Caco-2 (cell line): ENCODE data around the gene ASB9. TPM values are rescaled to one million over a fixed set of nuclear protein-coding genes. Genes with fewer than 3 reads are reported as not detected.
"Not testable (repeated sequence)": the region's sequence is repeated elsewhere in the genome, so short reads cannot be mapped to it uniquely, and the experiment has no call there.

Experiments
- BruUV-seq: library from RNA; stranded (reverse); fragments of 400-500 nt; replicated peaks from 2 replicates; lab custom pipeline; 2021; lab: Mats Ljungman, UMichigan
- CTCF ChIA-PET: fragments of 300-600 bp; sonication (Branson Sonifier 250); formaldehyde crosslinking; loops from one replicate; lab custom pipeline; 2022; ENCODE audit warnings: antibody characterized with exemption; lab: Charles Lee
- POLR2A ChIA-PET: fragments of 300-600 bp; sonication (Branson Sonifier 250); formaldehyde crosslinking; loops from one replicate; lab custom pipeline; 2022; ENCODE audit warnings: antibody characterized with exemption; lab: Charles Lee
- DNase-seq, 2 experiments: peaks; one replicate each; pipeline versions ENCODE4 v3.0.0 to v3.0.0-alpha.2; 2020 to 2022
- H3K27me3 ChIP-seq: replicated peaks from 2 replicates; pipeline ENCODE4 v1.6.0; 2011; ENCODE audit warnings: low read length; ENCODE audit not compliant: control insufficient read depth, insufficient read depth
- H3K36me3 ChIP-seq: 2 replicates; pipeline ENCODE4 v1.5.1; 2011; ENCODE audit warnings: low read length; ENCODE audit not compliant: control insufficient read depth, insufficient read depth
- H3K4me1 ChIP-seq: fragments of 250-450 bp; sonication (Bioruptor Pico); 2 replicates; pipeline ENCODE4 v1.5.1; 2020; ENCODE audit warnings: mild to moderate bottlenecking
- H3K4me3 ChIP-seq: 2 replicates; pipeline ENCODE4 v1.5.1; 2011; ENCODE audit warnings: low read depth, mild to moderate bottlenecking, control low read depth, low read length
- H3K9me3 ChIP-seq: fragments of 250-450 bp; sonication (Bioruptor Pico); 2 replicates; pipeline ENCODE4 v1.5.1; 2020; ENCODE audit warnings: mild to moderate bottlenecking, moderate library complexity
- H3K27ac Mint-ChIP-seq: one replicate; pipeline ENCODE4 v1.8.0; 2022; ENCODE audit warnings: mixed read lengths; ENCODE audit not compliant: unreplicated experiment
- H3K27me3 Mint-ChIP-seq: one replicate; pipeline ENCODE4 v1.8.0; 2022; ENCODE audit warnings: mixed read lengths; ENCODE audit not compliant: insufficient read depth, unreplicated experiment
- H3K36me3 Mint-ChIP-seq: one replicate; pipeline ENCODE4 v1.8.0; 2022; ENCODE audit warnings: mild to moderate bottlenecking, mixed read lengths; ENCODE audit not compliant: insufficient read depth, unreplicated experiment
- H3K4me1 Mint-ChIP-seq: one replicate; pipeline ENCODE4 v1.8.0; 2022; ENCODE audit warnings: low read depth, mixed read lengths; ENCODE audit not compliant: unreplicated experiment
- H3K4me3 Mint-ChIP-seq: one replicate; pipeline ENCODE4 v1.8.0; 2022; ENCODE audit warnings: mild to moderate bottlenecking, moderate library complexity, mixed read lengths; ENCODE audit not compliant: unreplicated experiment
- H3K9me3 Mint-ChIP-seq: one replicate; pipeline ENCODE4 v1.8.0; 2022; ENCODE audit warnings: mixed read lengths; ENCODE audit not compliant: unreplicated experiment
- intact Hi-C: fragments of 100-400 bp; cut with micrococcal nuclease; formaldehyde crosslinking; loops from one replicate; pipeline ENCODE4 v1.10.0; 2022; ENCODE audit not compliant: unreplicated experiment
- total RNA-seq: library from RNA; stranded (reverse); gene quantifications from 2 replicates; pipeline ENCODE4 v1.2.3, GENCODE V29; 2022
- TF ChIP-seq, protein P1 (sequence below), 2 experiments: fragments of 200-600 bp in 1 of 2; IDR thresholded peaks; 1 replicate in 1 of 2; 2 replicates in 1 of 2; pipeline versions ENCODE4 v1.5.1 to v1.8.0; 2011 to 2022; ENCODE audit warnings: antibody characterized with exemption in 1 of 2, control low read depth in 1 of 2, inconsistent platforms in 1 of 2, low read depth in 1 of 2, low read length in 1 of 2, mild to moderate bottlenecking in 1 of 2, moderate library complexity in 1 of 2; ENCODE audit not compliant: insufficient read depth in 1 of 2, severe bottlenecking in 1 of 2, unreplicated experiment in 1 of 2

ASB9 gene
- total RNA-seq, 1 experiment from 2014 or later: 4.6 TPM

DNA sequence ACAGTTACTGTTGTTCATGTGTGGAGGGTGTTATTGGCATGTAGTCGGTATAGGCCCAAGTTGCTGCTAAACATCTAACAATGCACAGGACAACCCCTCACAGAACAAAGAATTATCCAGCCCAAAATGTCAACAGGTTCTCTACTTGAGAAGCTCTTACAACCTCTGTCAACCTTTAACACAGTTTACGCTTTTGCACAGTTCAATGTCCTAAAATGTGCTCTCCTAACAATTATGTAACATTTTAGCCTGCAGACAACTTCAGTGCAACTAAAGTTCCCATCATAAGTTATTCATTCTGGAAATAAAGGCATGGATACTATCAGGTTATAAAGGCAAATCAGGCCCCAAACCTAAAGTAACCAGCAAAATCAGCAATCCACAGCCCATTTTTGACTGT, 66.2 kb downstream of the ASB9 start:
- Mint-ChIP-seq H3K27ac (no peak overlapping the region), H3K36me3 (no peaks in the 10 kb centered on the region), H3K27me3 (peaks cover 4% of the 10 kb centered on the region), H3K4me1 (no peaks in the 10 kb centered on the region), H3K9me3 (no peaks in the 10 kb centered on the region), H3K4me3 (no peak overlapping the region)
- intact Hi-C loops: no loop called here
- TF ChIP-seq, protein P1, sequence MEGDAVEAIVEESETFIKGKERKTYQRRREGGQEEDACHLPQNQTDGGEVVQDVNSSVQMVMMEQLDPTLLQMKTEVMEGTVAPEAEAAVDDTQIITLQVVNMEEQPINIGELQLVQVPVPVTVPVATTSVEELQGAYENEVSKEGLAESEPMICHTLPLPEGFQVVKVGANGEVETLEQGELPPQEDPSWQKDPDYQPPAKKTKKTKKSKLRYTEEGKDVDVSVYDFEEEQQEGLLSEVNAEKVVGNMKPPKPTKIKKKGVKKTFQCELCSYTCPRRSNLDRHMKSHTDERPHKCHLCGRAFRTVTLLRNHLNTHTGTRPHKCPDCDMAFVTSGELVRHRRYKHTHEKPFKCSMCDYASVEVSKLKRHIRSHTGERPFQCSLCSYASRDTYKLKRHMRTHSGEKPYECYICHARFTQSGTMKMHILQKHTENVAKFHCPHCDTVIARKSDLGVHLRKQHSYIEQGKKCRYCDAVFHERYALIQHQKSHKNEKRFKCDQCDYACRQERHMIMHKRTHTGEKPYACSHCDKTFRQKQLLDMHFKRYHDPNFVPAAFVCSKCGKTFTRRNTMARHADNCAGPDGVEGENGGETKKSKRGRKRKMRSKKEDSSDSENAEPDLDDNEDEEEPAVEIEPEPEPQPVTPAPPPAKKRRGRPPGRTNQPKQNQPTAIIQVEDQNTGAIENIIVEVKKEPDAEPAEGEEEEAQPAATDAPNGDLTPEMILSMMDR (IDR thresholded peaks at IDR 0.05; ENCODE audit: insufficient read depth in 1 of 2, low read depth in 1 of 2, low read length in 1 of 2, severe bottlenecking in 1 of 2, unreplicated experiment in 1 of 2): no peak
- DNase-seq: no peak
- Histone ChIP-seq H3K27me3 (no peaks in the 10 kb centered on the region), H3K9me3 (no peaks in the 10 kb centered on the region), H3K4me3 (no peak overlapping the region), H3K4me1 (no peaks in the 10 kb centered on the region), H3K36me3 (no peaks in the 10 kb centered on the region)
- BruUV-seq: no TSS peak
- ChIA-PET CTCF (no interaction called here), POLR2A (no interaction called here)

DNA sequence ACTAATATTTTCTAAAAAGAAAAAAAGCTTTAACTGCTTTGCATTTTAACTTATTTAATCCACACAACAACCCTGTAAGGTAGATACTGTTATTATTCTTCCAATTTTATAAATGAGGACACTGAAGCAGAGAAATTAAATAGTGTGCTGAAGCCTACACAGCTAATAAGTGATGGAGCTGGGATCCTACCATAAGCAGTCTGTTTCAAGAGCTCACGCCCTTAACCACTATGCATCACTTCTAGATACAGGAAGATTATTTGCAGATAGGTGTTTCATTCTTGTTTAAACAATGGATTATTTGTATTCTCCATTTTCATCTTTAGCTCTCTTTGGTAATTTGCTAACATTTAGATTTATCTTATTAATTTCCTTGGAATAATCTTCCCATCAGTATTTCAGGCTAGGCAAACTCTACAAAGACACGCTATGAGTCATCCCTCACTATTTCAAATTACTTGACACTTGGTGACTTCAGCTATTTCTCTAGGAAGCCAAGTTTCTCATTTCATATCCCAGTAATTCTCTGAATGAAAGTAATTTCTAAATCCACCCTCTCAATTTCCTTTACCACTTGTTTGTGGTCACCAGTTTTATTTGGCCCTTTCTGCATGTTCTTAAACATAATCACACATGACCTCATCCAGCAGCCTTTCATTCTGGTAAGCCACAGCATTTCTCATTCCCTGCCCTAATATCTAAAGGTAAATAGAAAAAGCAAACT, 67.3 kb downstream of the ASB9 start:
- no peaks in the 10 kb centered on the region for H3K4me1 ChIP-seq
- H3K27me3 ChIP-seq: no peaks in the 10 kb centered on the region
- no peaks in the 10 kb centered on the region for H3K36me3 Mint-ChIP-seq
- no peak overlapping the region for H3K4me3 ChIP-seq
- CTCF ChIA-PET: no interaction called here
- no peaks in the 10 kb centered on the region for H3K9me3 ChIP-seq
- no peak overlapping the region for H3K27ac Mint-ChIP-seq
- intact Hi-C loops: no loop called here
- TF ChIP-seq, protein P1 (IDR thresholded peaks at IDR 0.05; ENCODE audit: insufficient read depth in 1 of 2, low read depth in 1 of 2, low read length in 1 of 2, severe bottlenecking in 1 of 2, unreplicated experiment in 1 of 2): no peak
- no peaks in the 10 kb centered on the region for H3K9me3 Mint-ChIP-seq
- H3K36me3 ChIP-seq: no peaks in the 10 kb centered on the region
- H3K4me3 Mint-ChIP-seq: no peak overlapping the region
- POLR2A ChIA-PET: no interaction called here
- H3K4me1 Mint-ChIP-seq: no peaks in the 10 kb centered on the region
- no peak for DNase-seq
- no TSS peak for BruUV-seq
- H3K27me3 Mint-ChIP-seq: peaks cover 4% of the 10 kb centered on the region

DNA sequence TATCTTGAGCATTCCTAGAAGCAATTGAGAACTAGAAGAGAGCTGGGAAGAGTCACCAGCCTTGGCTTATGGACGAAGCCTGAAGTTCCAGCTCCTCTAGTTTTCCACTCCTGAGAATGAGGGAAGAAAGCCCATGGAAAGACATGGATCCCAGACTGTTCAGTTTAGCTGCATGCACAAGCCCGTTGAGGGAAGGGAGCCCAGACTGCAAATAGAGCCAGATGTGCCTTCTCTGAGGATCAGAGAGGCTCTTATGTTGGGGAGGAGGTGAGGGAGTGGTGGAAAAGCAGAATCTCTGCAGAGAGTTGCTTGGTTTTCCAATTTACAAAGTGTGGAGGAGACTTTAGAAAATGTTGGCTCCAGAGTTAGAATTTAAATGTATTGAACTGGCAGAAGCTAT, 69.0 kb downstream of the ASB9 start:
- Mint-ChIP-seq H3K9me3 (no peaks in the 10 kb centered on the region), H3K36me3 (no peaks in the 10 kb centered on the region), H3K4me3 (no peak overlapping the region), H3K27me3 (peaks cover 4% of the 10 kb centered on the region), H3K4me1 (no peaks in the 10 kb centered on the region), H3K27ac (no peak overlapping the region)
- DNase-seq: no peak
- Histone ChIP-seq H3K4me1 (no peaks in the 10 kb centered on the region), H3K4me3 (no peak overlapping the region), H3K9me3 (no peaks in the 10 kb centered on the region), H3K27me3 (no peaks in the 10 kb centered on the region), H3K36me3 (no peaks in the 10 kb centered on the region)
- no TSS peak for BruUV-seq
- ChIA-PET CTCF (no interaction called here), POLR2A (no interaction called here)
- TF ChIP-seq, protein P1 (IDR thresholded peaks at IDR 0.05; ENCODE audit: insufficient read depth in 1 of 2, low read depth in 1 of 2, low read length in 1 of 2, severe bottlenecking in 1 of 2, unreplicated experiment in 1 of 2): no peak
- intact Hi-C loops: no loop called here

DNA sequence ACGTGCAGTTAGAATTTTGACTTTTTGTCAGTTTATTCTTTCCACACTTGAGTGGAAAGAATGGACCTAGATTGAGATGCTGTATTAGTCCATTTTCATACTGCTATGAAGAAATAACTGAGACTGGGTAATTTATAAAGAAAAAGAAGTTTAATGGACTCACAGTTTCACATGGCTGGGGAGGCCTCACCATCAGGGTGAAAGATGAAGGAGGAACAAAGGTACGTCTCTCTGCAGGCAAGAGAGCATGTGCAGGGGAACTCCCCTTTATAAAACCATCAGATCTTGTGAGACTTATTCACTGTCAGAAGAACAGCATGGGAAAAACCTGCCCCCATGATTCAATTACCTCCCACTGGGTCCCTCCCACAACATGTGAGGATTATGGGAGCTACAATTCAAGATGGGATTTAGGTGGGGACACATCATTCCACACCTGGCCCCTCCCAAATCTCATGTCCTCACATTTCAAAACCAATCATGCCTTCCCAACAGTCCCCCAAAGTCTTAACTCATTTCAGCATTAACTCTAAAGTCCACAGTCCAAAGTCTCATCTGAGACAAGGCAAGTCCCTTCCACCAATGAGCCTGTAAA, 71.2 kb downstream of the ASB9 start:
- H3K9me3 Mint-ChIP-seq, H3K9me3 ChIP-seq, BruUV-seq: not testable (repeated sequence)

More for the DNA sequence above, 71.2 kb downstream of the ASB9 start:
- H3K27me3 ChIP-seq, H3K4me1 ChIP-seq, H3K4me3 Mint-ChIP-seq, H3K4me1 Mint-ChIP-seq, H3K27me3 Mint-ChIP-seq, H3K27ac Mint-ChIP-seq, POLR2A ChIA-PET, CTCF ChIA-PET, H3K36me3 ChIP-seq, intact Hi-C loops, DNase-seq, H3K36me3 Mint-ChIP-seq, H3K4me3 ChIP-seq: not testable (repeated sequence)
